DOHH2 (cell line): Measurements from ENCODE around the gene CIBAR2.

Source experiments
- H3F3A ChIP-seq: fragments of 200-600 bp; sonication (generic), shearing (Covaris generic); 2 replicates; pipeline ENCODE4 v1.6.0; 2016; ENCODE audit warnings: antibody characterized with exemption, mild to moderate bottlenecking; ENCODE audit not compliant: control insufficient read depth, insufficient read depth
- H3K27ac ChIP-seq: fragments of 200-600 bp; sonication (generic); 2 replicates; pipeline ENCODE4 v1.5.1; 2014; ENCODE audit warnings: low read depth, mild to moderate bottlenecking, low read length, moderate library complexity
- H3K27me3 ChIP-seq: fragments of 200-600 bp; sonication (generic); 2 replicates; pipeline ENCODE4 v1.6.1; 2014; ENCODE audit warnings: mild to moderate bottlenecking, low read length, mixed read lengths; ENCODE audit not compliant: control insufficient read depth
- H3K36me3 ChIP-seq: fragments of 200-600 bp; sonication (generic); 2 replicates; pipeline ENCODE4 v1.6.1; 2014; ENCODE audit warnings: mild to moderate bottlenecking, low read length, moderate library complexity, mixed read lengths; ENCODE audit not compliant: control insufficient read depth
- H3K4me1 ChIP-seq: fragments of 200-600 bp; sonication (generic); 2 replicates; pipeline ENCODE4 v1.6.1; 2014; ENCODE audit warnings: mild to moderate bottlenecking, low read length, mixed read lengths; ENCODE audit not compliant: control insufficient read depth
- H3K4me2 ChIP-seq: fragments of 200-600 bp; sonication (generic); 2 replicates; pipeline ENCODE4 v1.6.0; 2014; ENCODE audit warnings: mild to moderate bottlenecking, low read length, moderate library complexity
- H3K4me3 ChIP-seq: fragments of 200-600 bp; sonication (generic); 2 replicates; pipeline ENCODE4 v1.5.1; 2014; ENCODE audit warnings: mild to moderate bottlenecking, low read length, mixed read lengths
- H3K79me2 ChIP-seq: fragments of 200-600 bp; sonication (generic); 2 replicates; pipeline ENCODE4 v1.6.1; 2014; ENCODE audit warnings: mild to moderate bottlenecking, low read length, mixed read lengths; ENCODE audit not compliant: control insufficient read depth
- H3K9me2 ChIP-seq: fragments of 200-600 bp; sonication (generic); replicated peaks from 2 replicates; pipeline ENCODE4 v1.6.1; 2014; ENCODE audit warnings: mild to moderate bottlenecking, low read length, mixed read lengths; ENCODE audit not compliant: control insufficient read depth
- H3K9me3 ChIP-seq: fragments of 200-600 bp; sonication (generic); 2 replicates; pipeline ENCODE4 v1.6.1; 2014; ENCODE audit warnings: antibody characterized with exemption, low read length, mixed read lengths; ENCODE audit not compliant: control insufficient read depth, insufficient read depth
- H4K20me1 ChIP-seq: fragments of 200-600 bp; sonication (generic); 2 replicates; pipeline ENCODE4 v1.6.0; 2014; ENCODE audit warnings: low read depth, mild to moderate bottlenecking, antibody characterized with exemption, low read length, moderate library complexity; ENCODE audit not compliant: control insufficient read depth, insufficient read depth
- EZH2phosphoT487 ChIP-seq: fragments of 200-600 bp; sonication (generic); IDR thresholded peaks from 2 replicates; pipeline ENCODE4 v1.6.1; 2017; ENCODE audit warnings: borderline replicate concordance, mild to moderate bottlenecking, antibody characterized with exemption, low read length, moderate library complexity, mixed read lengths
- TF ChIP-seq, protein P1 (sequence below): fragments of 200-600 bp; sonication (generic); IDR thresholded peaks from one replicate; pipeline ENCODE4 v1.5.1; 2014; ENCODE audit warnings: antibody characterized with exemption, mild to moderate bottlenecking, low read depth, low read length; ENCODE audit not compliant: poor library complexity, severe bottlenecking

Gene CIBAR2

DNA sequence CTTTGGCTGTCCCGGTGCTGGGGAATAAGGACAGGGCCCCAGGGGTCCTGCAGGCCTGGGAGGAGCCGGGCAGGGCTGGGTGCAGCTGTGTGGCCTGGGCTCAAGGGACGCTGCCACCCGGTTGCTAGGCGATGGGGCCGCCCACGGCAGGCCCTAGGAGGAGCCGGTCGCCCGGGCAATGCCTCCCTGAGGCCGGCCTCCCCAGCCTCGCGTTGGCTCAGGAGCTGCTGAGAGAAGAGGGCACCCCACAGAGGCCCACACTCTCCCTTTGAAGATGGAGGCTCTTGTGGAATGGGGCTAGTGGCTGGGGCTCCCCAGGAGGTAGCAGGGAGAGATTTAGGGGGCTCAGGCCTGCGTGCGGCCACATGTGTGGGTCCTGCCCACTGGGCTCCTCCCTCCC lies at the start of gene CIBAR2:
Gene CIBAR2, minus strand, starts transcription at position 109 of the 400 bp plus-strand sequence. CDS start 120 bp downstream, outside the sequence.
- H3F3A ChIP-seq: no peaks in the 10 kb centered on the region
- H3K27me3 ChIP-seq: no peaks in the 10 kb centered on the region
- H3K9me3 ChIP-seq: no peaks in the 10 kb centered on the region
- H3K4me1 ChIP-seq: peaks cover 4% of the 10 kb centered on the region
- TF ChIP-seq, protein P1, sequence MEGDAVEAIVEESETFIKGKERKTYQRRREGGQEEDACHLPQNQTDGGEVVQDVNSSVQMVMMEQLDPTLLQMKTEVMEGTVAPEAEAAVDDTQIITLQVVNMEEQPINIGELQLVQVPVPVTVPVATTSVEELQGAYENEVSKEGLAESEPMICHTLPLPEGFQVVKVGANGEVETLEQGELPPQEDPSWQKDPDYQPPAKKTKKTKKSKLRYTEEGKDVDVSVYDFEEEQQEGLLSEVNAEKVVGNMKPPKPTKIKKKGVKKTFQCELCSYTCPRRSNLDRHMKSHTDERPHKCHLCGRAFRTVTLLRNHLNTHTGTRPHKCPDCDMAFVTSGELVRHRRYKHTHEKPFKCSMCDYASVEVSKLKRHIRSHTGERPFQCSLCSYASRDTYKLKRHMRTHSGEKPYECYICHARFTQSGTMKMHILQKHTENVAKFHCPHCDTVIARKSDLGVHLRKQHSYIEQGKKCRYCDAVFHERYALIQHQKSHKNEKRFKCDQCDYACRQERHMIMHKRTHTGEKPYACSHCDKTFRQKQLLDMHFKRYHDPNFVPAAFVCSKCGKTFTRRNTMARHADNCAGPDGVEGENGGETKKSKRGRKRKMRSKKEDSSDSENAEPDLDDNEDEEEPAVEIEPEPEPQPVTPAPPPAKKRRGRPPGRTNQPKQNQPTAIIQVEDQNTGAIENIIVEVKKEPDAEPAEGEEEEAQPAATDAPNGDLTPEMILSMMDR: no peak
- no peak for TF ChIP-seq EZH2phosphoT487
- no peak within 1 kb of the TSS for H3K4me3 ChIP-seq
- no peaks in the 10 kb centered on the region for H4K20me1 ChIP-seq
- no peak within 1 kb of the TSS for H3K4me2 ChIP-seq
- no peaks in the 10 kb centered on the region for H3K79me2 ChIP-seq
- H3K9me2 ChIP-seq: no peaks in the 10 kb centered on the region
- no peaks in the 10 kb centered on the region for H3K36me3 ChIP-seq
- no peak within 1 kb of the TSS for H3K27ac ChIP-seq

DNA sequence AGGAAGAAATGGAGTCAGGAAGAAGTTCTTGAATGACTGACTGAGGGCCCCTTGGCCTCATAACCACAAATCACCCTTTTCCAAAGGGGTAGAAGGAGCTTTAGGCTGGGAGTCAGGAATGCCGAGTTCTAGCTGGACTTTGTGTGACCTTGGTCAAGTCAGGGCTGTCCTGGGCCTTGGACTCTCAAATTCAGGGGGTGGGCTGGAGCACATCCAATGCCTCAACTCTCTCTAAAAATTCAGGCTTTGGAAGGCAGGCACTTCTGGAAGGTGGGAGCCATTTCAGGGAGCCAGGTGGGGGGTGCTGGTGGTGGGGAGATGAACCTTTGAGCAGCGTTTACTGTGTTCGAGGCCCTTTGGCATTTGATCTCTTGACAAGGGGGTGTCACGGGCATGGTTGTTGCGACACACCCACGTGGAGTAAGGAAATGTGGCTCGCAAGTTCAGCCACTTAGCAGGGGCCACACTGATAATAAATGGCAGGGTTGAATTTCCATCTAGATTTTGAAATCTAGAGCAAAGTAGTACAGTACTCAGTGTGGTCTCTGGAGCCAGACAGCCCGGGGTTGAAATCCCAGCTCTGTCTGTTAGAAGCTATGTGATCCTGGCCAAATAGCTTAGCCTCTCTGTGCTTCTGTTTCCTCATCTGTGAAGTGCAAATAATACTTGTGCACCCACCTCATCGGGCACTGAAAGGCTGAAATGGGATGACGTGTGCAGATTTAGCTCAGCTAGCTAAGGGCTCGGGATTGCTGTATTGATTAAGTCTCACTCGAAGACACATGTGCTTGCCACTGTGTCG lies 47.1 kb upstream of the CIBAR2 start:
- TF ChIP-seq, protein P1: no peak
- no peak for TF ChIP-seq EZH2phosphoT487

DNA sequence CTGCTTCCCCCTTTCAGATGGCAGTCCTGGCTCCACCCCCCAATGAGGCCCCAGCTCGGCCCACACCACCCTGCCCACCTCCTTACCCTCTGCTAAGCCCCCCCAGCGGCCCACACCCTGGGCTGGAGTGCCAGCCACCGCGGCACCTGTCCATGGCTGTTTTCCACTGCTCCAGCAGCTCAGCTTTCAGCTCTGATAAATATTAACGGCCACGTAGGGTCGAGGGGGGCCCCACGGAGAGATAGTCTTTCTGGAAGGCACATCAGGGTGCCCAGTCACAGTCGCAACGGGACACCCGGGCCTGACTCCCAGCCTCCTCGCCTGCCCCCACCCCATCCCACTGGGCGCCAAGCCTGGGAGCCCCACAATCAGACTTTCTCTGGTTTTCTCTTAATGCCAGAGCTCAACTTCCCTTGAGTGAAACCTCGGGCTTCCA lies 46.5 kb upstream of the CIBAR2 start:
- no peaks in the 10 kb centered on the region for H3K9me3 ChIP-seq
- H3F3A ChIP-seq: no peaks in the 10 kb centered on the region

More for the DNA sequence above, 47.1 kb upstream of the CIBAR2 start:
- Histone ChIP-seq H3K27ac (no peak overlapping the region), H4K20me1 (no peaks in the 10 kb centered on the region), H3K4me1 (no peaks in the 10 kb centered on the region), H3K4me3 (no peak overlapping the region), H3F3A (no peaks in the 10 kb centered on the region), H3K9me2 (no peaks in the 10 kb centered on the region), H3K36me3 (no peaks in the 10 kb centered on the region), H3K79me2 (no peaks in the 10 kb centered on the region), H3K4me2 (no peak overlapping the region), H3K27me3 (no peaks in the 10 kb centered on the region), H3K9me3 (no peaks in the 10 kb centered on the region)

More for the DNA sequence above, 46.5 kb upstream of the CIBAR2 start:
- Histone ChIP-seq H4K20me1 (no peaks in the 10 kb centered on the region), H3K27ac (no peak overlapping the region), H3K4me3 (no peak overlapping the region), H3K9me2 (no peaks in the 10 kb centered on the region), H3K79me2 (no peaks in the 10 kb centered on the region), H3K36me3 (no peaks in the 10 kb centered on the region), H3K4me2 (no peak overlapping the region), H3K27me3 (no peaks in the 10 kb centered on the region), H3K4me1 (no peaks in the 10 kb centered on the region)
- TF ChIP-seq EZH2phosphoT487: no peak
- TF ChIP-seq, protein P1: no peak
